Astrocyte (in vitro differentiated cells and primary cell): ENCODE data around the gene CCDC141. TPM values are rescaled to one million over a fixed set of nuclear protein-coding genes. Genes with fewer than 3 reads are reported as not detected.

Experiments used
- DNase-seq: peaks from one replicate; pipeline ENCODE4 v3.0.0-alpha.2; 2010; ENCODE audit warnings: low read depth
- FAIRE-seq: peaks from 2 replicates; lab custom pipeline; 2011; peaks lifted over from hg19 to GRCh38; lab: Jason Lieb, UNC
- H2AFZ ChIP-seq: 2 replicates; pipeline ENCODE4 v1.6.0; 2012; ENCODE audit warnings: low read depth, low read length, inconsistent platforms
- H3K27ac ChIP-seq: 2 replicates; pipeline ENCODE4 v1.5.1; 2011; ENCODE audit warnings: low read depth, low read length, inconsistent platforms
- H3K27me3 ChIP-seq: 2 replicates; pipeline ENCODE4 v1.6.0; 2011; ENCODE audit warnings: low read length, inconsistent platforms; ENCODE audit not compliant: insufficient read depth
- H3K36me3 ChIP-seq: 2 replicates; pipeline ENCODE4 v1.5.1; 2011; ENCODE audit warnings: low read length, inconsistent platforms; ENCODE audit not compliant: insufficient read depth
- H3K4me1 ChIP-seq: 2 replicates; pipeline ENCODE4 v1.5.1; 2011; ENCODE audit warnings: low read length, inconsistent platforms; ENCODE audit not compliant: insufficient read depth
- H3K4me2 ChIP-seq: 2 replicates; pipeline ENCODE4 v1.6.0; 2012; ENCODE audit warnings: low read length, inconsistent platforms
- H3K4me3 ChIP-seq: 2 replicates; pipeline ENCODE4 v1.5.1; 2011; ENCODE audit warnings: low read depth, mild to moderate bottlenecking, low read length, inconsistent platforms; ENCODE audit not compliant: insufficient read depth
- H3K79me2 ChIP-seq: 2 replicates; pipeline ENCODE4 v1.6.0; 2012; ENCODE audit warnings: mild to moderate bottlenecking, low read length, inconsistent platforms; ENCODE audit not compliant: insufficient read depth
- H3K9ac ChIP-seq: 2 replicates; pipeline ENCODE4 v1.6.0; 2012; ENCODE audit warnings: mild to moderate bottlenecking, low read length, inconsistent platforms
- H3K9me3 ChIP-seq: 2 replicates; pipeline ENCODE4 v1.5.1; 2012; ENCODE audit warnings: low read depth, mild to moderate bottlenecking, low read length, inconsistent platforms; ENCODE audit not compliant: insufficient read depth
- H4K20me1 ChIP-seq: 2 replicates; pipeline ENCODE4 v1.6.0; 2012; ENCODE audit warnings: low read length, inconsistent platforms; ENCODE audit not compliant: insufficient read depth
- H3K27ac Mint-ChIP-seq: one replicate; pipeline ENCODE4 v1.8.0; 2021; ENCODE audit warnings: mild to moderate bottlenecking, mixed read lengths; ENCODE audit not compliant: unreplicated experiment
- H3K27me3 Mint-ChIP-seq: one replicate; pipeline ENCODE4 v1.8.0; 2021; ENCODE audit warnings: low read depth, mixed read lengths; ENCODE audit not compliant: unreplicated experiment
- H3K36me3 Mint-ChIP-seq: one replicate; pipeline ENCODE4 v1.8.0; 2021; ENCODE audit warnings: low read depth, mixed read lengths; ENCODE audit not compliant: unreplicated experiment
- H3K4me1 Mint-ChIP-seq: one replicate; pipeline ENCODE4 v1.8.0; 2021; ENCODE audit warnings: low read depth, mixed read lengths; ENCODE audit not compliant: unreplicated experiment
- H3K4me3 Mint-ChIP-seq: one replicate; pipeline ENCODE4 v1.8.0; 2021; ENCODE audit warnings: mild to moderate bottlenecking, moderate library complexity, mixed read lengths; ENCODE audit not compliant: unreplicated experiment
- H3K9me3 Mint-ChIP-seq: one replicate; pipeline ENCODE4 v1.8.0; 2021; ENCODE audit warnings: mild to moderate bottlenecking, mixed read lengths; ENCODE audit not compliant: unreplicated experiment
- EZH2 ChIP-seq: IDR thresholded peaks from 2 replicates; pipeline ENCODE4 v1.6.1; 2012; ENCODE audit warnings: mild to moderate bottlenecking, low read length, inconsistent platforms; ENCODE audit not compliant: insufficient read depth
- total RNA-seq: library from RNA; stranded (reverse); gene quantifications from 2 replicates; pipeline ENCODE4 v1.2.1, GENCODE V29; 2021
- TF ChIP-seq, protein P1 (sequence below): IDR thresholded peaks from 2 replicates; pipeline ENCODE4 v1.5.1; 2011; ENCODE audit warnings: low read depth, mild to moderate bottlenecking, inconsistent platforms, low read length, moderate library complexity; ENCODE audit not compliant: insufficient read depth

CCDC141 gene
- total RNA-seq, 1 donor from 2014 or later, result 0.18 TPM

DNA sequence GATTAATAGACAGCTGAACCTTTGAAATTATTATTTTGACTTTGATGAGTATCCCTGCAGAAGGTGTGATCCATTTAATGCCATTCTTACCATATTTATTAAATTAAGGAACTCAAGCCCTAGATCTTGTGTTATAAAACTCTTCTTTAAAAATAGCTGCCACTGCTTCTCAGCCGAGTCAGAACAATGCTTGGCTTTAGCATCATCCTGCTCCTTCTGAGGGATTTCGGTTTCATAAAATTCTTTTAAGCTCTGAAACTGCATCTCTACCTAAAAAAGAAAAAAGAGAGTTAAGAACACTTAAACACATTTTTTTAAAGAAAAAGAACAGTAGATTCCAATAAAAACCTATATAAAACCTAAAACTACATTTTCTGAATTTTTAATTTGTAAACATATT lies 172.1 kb downstream of the CCDC141 start:
- DNase-seq (no peak), FAIRE-seq (no peak)
- H3K4me1 ChIP-seq, result peaks cover 6% of the 10 kb centered on the region
- peaks cover 3% of the 10 kb centered on the region for H3K4me1 Mint-ChIP-seq
- no peak overlapping the region for H3K4me3 Mint-ChIP-seq
- H3K36me3 ChIP-seq, result no peaks in the 10 kb centered on the region
- H3K27ac ChIP-seq, result no peak overlapping the region
- no peaks in the 10 kb centered on the region for H3K79me2 ChIP-seq
- no peak overlapping the region for H3K27ac Mint-ChIP-seq
- H4K20me1 ChIP-seq, result no peaks in the 10 kb centered on the region
- no peaks in the 10 kb centered on the region for H3K27me3 Mint-ChIP-seq
- H3K4me3 ChIP-seq, result no peak overlapping the region
- TF ChIP-seq, protein P1, sequence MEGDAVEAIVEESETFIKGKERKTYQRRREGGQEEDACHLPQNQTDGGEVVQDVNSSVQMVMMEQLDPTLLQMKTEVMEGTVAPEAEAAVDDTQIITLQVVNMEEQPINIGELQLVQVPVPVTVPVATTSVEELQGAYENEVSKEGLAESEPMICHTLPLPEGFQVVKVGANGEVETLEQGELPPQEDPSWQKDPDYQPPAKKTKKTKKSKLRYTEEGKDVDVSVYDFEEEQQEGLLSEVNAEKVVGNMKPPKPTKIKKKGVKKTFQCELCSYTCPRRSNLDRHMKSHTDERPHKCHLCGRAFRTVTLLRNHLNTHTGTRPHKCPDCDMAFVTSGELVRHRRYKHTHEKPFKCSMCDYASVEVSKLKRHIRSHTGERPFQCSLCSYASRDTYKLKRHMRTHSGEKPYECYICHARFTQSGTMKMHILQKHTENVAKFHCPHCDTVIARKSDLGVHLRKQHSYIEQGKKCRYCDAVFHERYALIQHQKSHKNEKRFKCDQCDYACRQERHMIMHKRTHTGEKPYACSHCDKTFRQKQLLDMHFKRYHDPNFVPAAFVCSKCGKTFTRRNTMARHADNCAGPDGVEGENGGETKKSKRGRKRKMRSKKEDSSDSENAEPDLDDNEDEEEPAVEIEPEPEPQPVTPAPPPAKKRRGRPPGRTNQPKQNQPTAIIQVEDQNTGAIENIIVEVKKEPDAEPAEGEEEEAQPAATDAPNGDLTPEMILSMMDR, result no peak
- TF ChIP-seq EZH2, result no peak
- no peak overlapping the region for H3K4me2 ChIP-seq
- no peaks in the 10 kb centered on the region for H3K9me3 ChIP-seq
- H3K9ac ChIP-seq, result no peak overlapping the region
- no peaks in the 10 kb centered on the region for H3K9me3 Mint-ChIP-seq
- no peaks in the 10 kb centered on the region for H3K27me3 ChIP-seq
- H3K36me3 Mint-ChIP-seq, result no peaks in the 10 kb centered on the region
- H2AFZ ChIP-seq, result no peak overlapping the region

DNA sequence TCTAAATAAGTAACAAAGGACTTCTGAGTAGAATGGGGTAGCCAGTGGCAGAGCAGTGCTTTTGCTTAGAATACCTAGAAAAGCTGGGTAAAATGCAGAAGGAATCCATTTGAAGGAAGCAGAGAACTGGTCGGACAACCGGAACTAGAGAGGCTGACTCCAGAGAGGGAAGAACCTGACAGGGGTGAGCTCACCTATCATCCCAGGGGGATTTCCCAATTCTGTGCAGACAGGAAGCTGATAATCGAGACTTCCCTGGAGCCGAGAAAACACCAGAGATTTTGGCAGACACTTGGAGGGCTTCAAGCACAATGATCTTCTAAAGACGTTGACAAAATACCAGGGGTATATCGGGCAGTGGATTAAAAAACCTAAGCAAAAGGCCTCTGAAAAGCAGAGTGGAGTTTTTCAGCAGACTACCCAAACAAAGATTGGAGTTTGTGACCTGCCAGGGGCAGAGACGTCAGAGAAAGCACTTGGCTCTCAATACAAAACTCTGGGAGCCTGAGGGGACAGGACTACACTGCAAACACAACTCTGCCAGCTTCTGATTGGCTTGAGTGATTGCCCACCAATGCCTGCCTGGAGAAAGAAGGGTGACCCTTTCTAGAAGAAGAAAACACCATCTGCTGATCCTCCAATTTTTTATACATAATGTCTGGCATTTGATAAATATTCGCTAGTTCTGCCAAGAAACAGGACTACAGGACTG lies 175.3 kb downstream of the CCDC141 start:
- Mint-ChIP-seq H3K27ac (no peak overlapping the region), H3K36me3 (no peaks in the 10 kb centered on the region), H3K4me1 (peaks cover 7% of the 10 kb centered on the region), H3K27me3 (no peaks in the 10 kb centered on the region), H3K9me3 (no peaks in the 10 kb centered on the region), H3K4me3 (no peak overlapping the region)
- FAIRE-seq, result no peak
- TF ChIP-seq EZH2, result no peak
- Histone ChIP-seq H3K79me2 (no peaks in the 10 kb centered on the region), H3K9me3 (no peaks in the 10 kb centered on the region), H3K9ac (no peak overlapping the region), H3K27ac (no peak overlapping the region), H3K4me1 (no peaks in the 10 kb centered on the region), H3K4me2 (no peak overlapping the region), H4K20me1 (no peaks in the 10 kb centered on the region), H2AFZ (peak overlapping the region; percentile 45), H3K4me3 (no peak overlapping the region), H3K27me3 (no peaks in the 10 kb centered on the region), H3K36me3 (no peaks in the 10 kb centered on the region)
- DNase-seq, result no peak

DNA sequence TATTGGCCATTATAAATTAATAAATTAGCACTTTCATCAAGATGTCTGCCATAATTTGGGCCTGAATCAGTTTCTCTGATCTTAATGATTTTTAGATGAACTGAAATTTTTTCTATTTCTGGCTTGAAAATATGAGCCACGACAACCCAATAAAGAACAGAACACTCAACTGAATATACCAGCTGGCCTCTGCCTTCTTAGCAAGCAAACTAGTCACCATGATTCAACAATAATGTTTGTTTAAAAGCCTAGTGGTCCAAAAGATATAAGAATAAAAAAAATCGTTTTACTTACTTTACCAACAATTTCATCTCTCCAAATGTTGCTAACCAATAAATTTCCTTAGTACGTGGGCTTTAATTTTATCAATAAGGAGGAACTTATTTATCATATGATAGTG lies 176.0 kb downstream of the CCDC141 start:
- Histone ChIP-seq H3K4me2 (no peak overlapping the region), H3K9me3 (no peaks in the 10 kb centered on the region), H3K79me2 (no peaks in the 10 kb centered on the region), H4K20me1 (no peaks in the 10 kb centered on the region), H3K27me3 (no peaks in the 10 kb centered on the region), H3K4me1 (no peaks in the 10 kb centered on the region), H3K4me3 (no peak overlapping the region), H3K9ac (no peak overlapping the region), H3K27ac (no peak overlapping the region), H2AFZ (no peak overlapping the region), H3K36me3 (no peaks in the 10 kb centered on the region)
- FAIRE-seq, result no peak
- H3K9me3 Mint-ChIP-seq, result no peaks in the 10 kb centered on the region
- no peak for TF ChIP-seq EZH2
- TF ChIP-seq, protein P1, result no peak
- no peaks in the 10 kb centered on the region for H3K27me3 Mint-ChIP-seq
- peaks cover 7% of the 10 kb centered on the region for H3K4me1 Mint-ChIP-seq
- no peak for DNase-seq
- H3K36me3 Mint-ChIP-seq, result no peaks in the 10 kb centered on the region
- no peak overlapping the region for H3K27ac Mint-ChIP-seq
- no peak overlapping the region for H3K4me3 Mint-ChIP-seq
